Measurements from ENCODE around the gene FUT2.

Gene FUT2

DNA sequence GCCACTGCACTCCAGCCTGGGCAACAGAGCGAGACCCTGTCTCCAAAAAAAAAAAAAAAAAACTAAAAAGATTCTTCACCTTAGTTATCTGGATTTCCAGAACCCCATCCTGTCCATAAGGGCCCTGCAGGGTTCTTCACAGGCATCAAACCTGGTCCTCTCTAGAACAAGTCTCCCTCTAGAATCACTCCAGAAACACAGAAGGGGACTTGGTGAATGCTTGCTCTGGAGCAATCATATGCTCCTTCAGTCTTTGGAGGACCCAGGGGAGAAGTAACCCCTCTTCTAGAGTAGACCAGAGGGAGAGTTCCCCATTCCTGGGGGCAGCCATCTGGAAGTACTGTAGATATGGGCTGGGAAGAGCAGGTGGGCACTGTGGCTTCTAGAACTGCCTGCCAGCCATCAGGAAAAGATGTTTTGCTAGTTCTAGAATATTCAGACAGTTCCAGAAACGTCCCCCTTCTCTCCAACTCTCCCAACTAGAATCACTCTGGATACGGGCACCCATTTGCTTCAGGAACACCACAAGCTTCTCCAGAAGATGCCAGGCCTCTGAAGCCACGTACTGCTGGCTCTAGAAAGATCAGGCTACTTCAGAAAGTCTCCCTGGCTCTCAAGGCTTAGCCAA is 53.9 kb downstream of the FUT2 start:
- no peak for DNase-seq (ENCODE audit: low read depth in 2 of 3, low spot score in 2 of 3)

DNA sequence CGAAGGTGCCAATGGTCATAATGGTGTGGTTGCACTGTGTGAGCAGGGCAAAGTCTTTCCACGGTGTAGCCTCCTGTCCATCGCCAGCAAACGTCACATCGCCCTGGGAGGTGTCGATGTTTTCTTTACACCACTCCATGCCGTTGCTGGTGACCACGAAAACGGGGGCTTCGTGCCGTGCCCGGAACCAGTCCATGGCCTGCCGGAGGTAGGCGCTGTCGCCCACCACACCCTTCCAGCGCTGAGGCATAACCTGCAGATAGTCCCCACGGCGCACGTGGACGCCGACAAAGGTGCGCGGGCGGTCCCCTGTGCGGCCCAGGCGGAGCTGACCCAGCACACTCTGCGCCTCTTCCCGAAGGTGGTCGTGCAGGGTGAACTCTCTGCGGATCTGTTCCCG is 54.6 kb downstream of the FUT2 start:
- DNase-seq (ENCODE audit: low read depth in 2 of 3, low spot score in 2 of 3), result no peak

DNA sequence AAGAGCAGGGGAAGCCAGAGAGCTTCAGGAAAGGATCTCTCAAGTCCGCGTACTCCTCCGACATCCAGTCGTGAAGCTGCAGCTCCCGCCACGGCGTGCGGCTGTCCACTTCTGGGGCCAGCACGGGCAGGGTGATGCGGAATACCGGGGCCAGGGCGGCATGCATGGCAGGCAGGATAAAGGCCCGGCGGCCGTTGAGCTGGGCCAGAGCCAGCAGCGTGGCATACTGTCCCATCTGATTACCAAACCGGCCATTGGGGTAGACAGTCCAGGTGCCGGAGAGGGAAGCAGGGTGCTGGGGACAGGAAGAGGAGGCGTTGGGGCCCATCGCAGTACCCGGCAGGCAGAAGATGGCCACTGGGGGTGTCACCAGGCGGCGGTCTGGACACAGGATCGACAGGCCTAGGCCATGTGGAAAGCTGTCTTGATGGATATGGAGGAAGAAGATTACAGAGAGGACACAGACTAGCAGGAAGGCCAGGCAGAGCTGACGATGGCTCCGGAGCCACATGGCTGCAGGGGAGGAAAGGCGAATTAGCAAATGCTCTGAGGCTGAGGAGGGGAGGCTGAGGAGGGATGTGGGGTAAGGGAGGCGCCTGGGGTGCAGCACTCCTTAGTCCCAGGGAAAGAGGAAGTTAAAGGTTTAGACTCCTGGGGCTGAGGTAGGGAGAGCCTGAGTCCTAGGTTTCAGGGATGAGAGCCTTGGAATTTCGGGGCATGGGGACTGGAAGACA is 55.2 kb downstream of the FUT2 start:
- DNase-seq (ENCODE audit: low read depth in 2 of 3, low spot score in 2 of 3), result no peak

DNA sequence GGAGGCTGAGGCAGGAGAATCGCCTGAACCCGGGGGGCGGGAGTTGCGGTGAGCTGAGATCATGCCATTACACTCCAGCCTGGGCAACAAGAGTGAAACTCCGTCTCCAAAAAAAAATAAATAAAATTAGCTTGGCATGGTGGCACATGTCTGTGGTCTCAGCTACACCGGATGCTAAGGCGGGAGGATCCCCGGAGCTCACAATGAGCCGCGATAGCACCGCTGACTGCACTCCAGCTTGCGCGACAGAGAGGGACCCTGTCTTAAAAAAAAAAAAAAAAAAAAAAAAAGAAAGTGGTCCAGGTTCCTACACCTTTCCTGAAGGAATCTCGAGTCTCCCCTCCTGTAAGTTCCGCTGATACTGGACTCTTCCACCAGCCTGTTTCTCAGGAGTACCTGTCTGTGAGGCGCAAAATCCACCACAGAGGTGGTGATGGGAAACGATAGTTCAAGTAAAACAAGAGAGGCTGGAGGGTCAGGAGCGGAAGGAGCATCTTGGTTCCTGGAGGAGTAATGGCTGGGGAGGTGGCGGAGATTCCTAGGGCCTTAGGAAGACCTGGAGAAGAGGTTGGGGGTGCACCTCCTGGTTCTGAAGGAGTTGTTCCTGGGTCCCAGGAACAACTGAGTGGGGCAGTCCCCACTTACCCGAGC is 56.2 kb downstream of the FUT2 start:
- no peak for DNase-seq (ENCODE audit: low read depth in 2 of 3, low spot score in 2 of 3)

DNA sequence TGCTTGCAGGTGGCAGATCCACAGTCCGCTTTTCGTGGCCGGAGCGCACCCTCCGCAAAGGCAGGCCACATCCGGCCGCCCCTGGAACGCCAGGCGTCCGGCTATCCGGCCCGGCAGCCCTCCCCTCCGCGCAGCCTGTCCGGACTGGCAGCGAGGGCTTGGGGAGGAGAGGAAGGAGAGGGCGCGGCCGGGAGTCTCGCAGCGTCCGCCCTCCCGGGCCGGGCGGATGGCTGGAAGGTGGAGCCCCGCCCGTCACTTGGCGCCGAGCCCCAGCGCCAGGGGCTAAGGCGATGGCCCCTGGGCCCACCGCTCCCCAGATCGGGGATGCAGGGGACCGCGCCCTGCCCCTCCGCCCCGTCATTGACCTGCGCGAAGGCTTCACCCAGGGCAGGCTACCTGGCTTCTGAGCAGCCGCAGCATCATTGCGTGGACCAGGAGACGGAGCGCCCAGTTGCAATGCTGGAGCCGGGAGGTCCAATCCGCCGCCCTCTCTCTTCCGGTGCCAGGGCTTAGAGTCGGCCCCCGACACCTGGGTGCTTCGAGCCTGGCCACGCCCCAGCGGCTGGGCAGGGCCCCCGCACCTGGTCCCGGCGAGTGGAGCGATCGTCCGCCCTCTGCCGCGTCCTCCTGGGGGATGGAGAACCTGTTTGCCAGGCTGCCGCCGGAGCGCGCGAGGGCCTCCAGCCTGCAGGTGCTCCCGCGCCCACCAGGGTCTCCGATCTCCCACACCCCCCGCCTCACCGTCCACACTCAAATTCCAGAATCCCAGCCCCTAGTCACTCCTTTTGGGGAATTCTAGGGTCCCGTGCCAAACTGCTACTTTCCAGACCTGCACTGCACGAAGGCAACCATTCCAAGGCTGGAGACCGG is 57.0 kb downstream of the FUT2 start, which contains the start of gene FUT1:
TSS of gene FUT1 (minus strand) at position 146 of the 870 bp plus-strand sequence. CDS start 1,360 bp downstream, outside the sequence.
- no peak for DNase-seq (ENCODE audit: low read depth in 2 of 3, low spot score in 2 of 3)

DNA sequence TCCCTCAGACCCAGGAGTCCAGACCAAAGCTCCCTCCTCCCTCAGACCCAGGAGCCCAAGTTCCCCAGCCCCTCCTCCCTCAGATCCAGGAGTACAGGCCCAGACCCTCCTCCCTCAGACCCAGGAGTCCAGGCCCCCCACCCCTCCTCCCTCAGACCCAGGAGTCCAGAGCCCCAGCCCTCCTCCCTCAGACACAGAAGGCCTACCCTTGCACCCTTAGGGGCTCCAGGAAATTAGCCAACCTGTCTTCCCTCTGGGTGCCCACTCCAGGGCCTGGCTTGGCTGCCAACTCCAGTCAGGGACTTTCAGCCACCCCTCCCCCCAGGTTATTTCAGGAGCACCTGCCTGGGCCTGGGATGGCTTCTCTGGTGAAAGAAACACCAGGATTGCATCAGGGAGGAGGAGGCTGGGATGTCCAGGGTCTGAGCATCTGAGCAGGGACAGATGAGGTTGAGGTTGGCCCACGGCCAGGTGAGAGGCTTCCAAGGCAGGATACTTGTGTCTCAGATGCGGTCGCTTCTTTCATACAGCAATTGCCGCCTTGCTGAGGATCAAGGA is 59.4 kb downstream of the FUT2 start, which contains the start of gene FGF21:
TSS of gene FGF21 (plus strand) at position 441 of the 558 bp plus-strand sequence. CDS start 713 bp downstream, outside the sequence.
- no peak for DNase-seq (ENCODE audit: low read depth in 2 of 3, low spot score in 2 of 3)

All from activated CD8-positive, alpha-beta memory T cell treated with anti-CD3 and anti-CD28 coated beads for 48 hours (primary cell).